Spleen (tissue), 7 donors: ENCODE data around the gene CDK18.

ENCODE experiments used
- CTCF ChIP-seq, 11 experiments: fragments of 200-600 bp in 7 of 11; fragments of 450-650 bp in 4 of 11; sonication (generic) in 4 of 11; IDR thresholded peaks in 8 of 11; conservative IDR thresholded peaks in 3 of 11; 1 replicate in 7 of 11; 2 replicates in 4 of 11; pipeline versions ENCODE4 v1.4.0 to v1.8.0; 2016 to 2021; ENCODE audit warnings: antibody characterized with exemption in 11 of 11, inconsistent platforms in 4 of 11, mild to moderate bottlenecking in 1 of 11
- POLR2A ChIP-seq, 3 donors: fragments of 450-650 bp; IDR thresholded peaks; one replicate each; pipeline ENCODE4 v1.5.1; 2017; ENCODE audit warnings: antibody characterized with exemption in 3 of 3, mild to moderate bottlenecking in 1 of 3
- donor health status: DM: no; HTN: no; CAD: no; lungs with moderate emphysema.
- donor health status: DM: no; HTN: no; CAD: no.
- donor health status: DM: no; HTN: no; CAD: no.

- no peak for TF ChIP-seq CTCF (IDR thresholded peaks at IDR 0.05 in 8 of 11, conservative IDR thresholded peaks at IDR 0.05 in 3 of 11)
- TF ChIP-seq POLR2A (IDR thresholded peaks at IDR 0.05) = no peak
Observed at GRCh38 chr1:205570796-205571537, 66.5 kb downstream of the CDK18 start.
